ENCODE results near the gene ZNG1A. TPM values are rescaled to one million over a fixed set of nuclear protein-coding genes. Genes with fewer than 3 reads are reported as not detected.
A peak's percentile ranks its signal among the peaks of the same experiment; 100 is the strongest.
"Not testable (repeated sequence)": the region's sequence is repeated elsewhere in the genome, so short reads cannot be mapped to it uniquely, and the experiment has no call there.

The ZNG1A gene
- total RNA-seq, 1 experiment from 2014 or later: 31.1 TPM

- H4K5ac ChIP-seq (ENCODE audit: insufficient read length, low read depth, low read length); H4K20me1 ChIP-seq (ENCODE audit: control insufficient read depth, insufficient read depth, insufficient read length); H3K79me1 ChIP-seq (ENCODE audit: insufficient read depth, low read depth, low read length, poor library complexity, severe bottlenecking); H2BK20ac ChIP-seq (ENCODE audit: low read depth, low read length, poor library complexity, severe bottlenecking); H3K14ac ChIP-seq (ENCODE audit: insufficient read depth, low read length); H3K4ac ChIP-seq (ENCODE audit: low read depth, low read length); H4K91ac ChIP-seq (ENCODE audit: insufficient read length, low read depth, low read length); H3K9me3 Mint-ChIP-seq; H3K27ac ChIP-seq (ENCODE audit: insufficient read length, low read depth, low read length); H3K36me3 Mint-ChIP-seq (ENCODE audit: insufficient read depth in 1 of 3, low read depth in 3 of 3); H3K79me2 ChIP-seq (ENCODE audit: insufficient read depth, low read length); H3K9me3 ChIP-seq (ENCODE audit: control insufficient read depth, low read depth, low read length); H3K4me1 Mint-ChIP-seq; H3K23ac ChIP-seq (ENCODE audit: insufficient read length, low read depth, low read length); H3T11ph ChIP-seq (ENCODE audit: low read length); H3K9ac ChIP-seq (ENCODE audit: extremely low read depth, insufficient read length, low read length); H3K4me3 Mint-ChIP-seq; H2BK12ac ChIP-seq (ENCODE audit: insufficient read length, low read depth, low read length); H2BK120ac ChIP-seq (ENCODE audit: low read depth, low read length, poor library complexity, severe bottlenecking); H2BK15ac ChIP-seq (ENCODE audit: low read depth, low read length); H3K27me3 ChIP-seq (ENCODE audit: insufficient read depth, low read length); H3K56ac ChIP-seq (ENCODE audit: insufficient read length, low read depth, low read length); H4K8ac ChIP-seq (replicated peaks; ENCODE audit: insufficient read length, low read depth, low read length); H3K23me2 ChIP-seq (ENCODE audit: insufficient read length, low read depth, low read length, poor library complexity, severe bottlenecking); H2AK5ac ChIP-seq (ENCODE audit: insufficient read length, low read length); H3K27me3 Mint-ChIP-seq (ENCODE audit: low read depth); H3K27ac Mint-ChIP-seq; H3K4me2 ChIP-seq (ENCODE audit: insufficient read depth, insufficient read length, low read length); H2AFZ ChIP-seq (ENCODE audit: low read length); DNase-seq; H2BK5ac ChIP-seq (ENCODE audit: insufficient read length, low read length); H3K18ac ChIP-seq (ENCODE audit: insufficient read length, low read depth, low read length); H3K4me1 ChIP-seq (ENCODE audit: insufficient read depth, low read length): not testable (repeated sequence)
- WGBS (ENCODE audit: extremely low coverage, insufficient read length, low lambda C conversion rate): no CpG with 5 or more reads among the region's 1 CpG
Measured at GRCh38 chr9:159871-160270, 19.0 kb downstream of the ZNG1A start.

- H3K4me1 Mint-ChIP-seq; H3K14ac ChIP-seq (ENCODE audit: insufficient read depth, low read length); H3K4me3 Mint-ChIP-seq; H3K27me3 Mint-ChIP-seq (ENCODE audit: low read depth); H3K4me2 ChIP-seq (ENCODE audit: insufficient read depth, insufficient read length, low read length); H4K20me1 ChIP-seq (ENCODE audit: control insufficient read depth, insufficient read depth, insufficient read length); H3K79me1 ChIP-seq (ENCODE audit: insufficient read depth, low read depth, low read length, poor library complexity, severe bottlenecking); H3K23ac ChIP-seq (ENCODE audit: insufficient read length, low read depth, low read length); H3K9me3 Mint-ChIP-seq; H3T11ph ChIP-seq (ENCODE audit: low read length); H4K8ac ChIP-seq (replicated peaks; ENCODE audit: insufficient read length, low read depth, low read length); H4K91ac ChIP-seq (ENCODE audit: insufficient read length, low read depth, low read length); H4K5ac ChIP-seq (ENCODE audit: insufficient read length, low read depth, low read length); H2BK15ac ChIP-seq (ENCODE audit: low read depth, low read length); H3K56ac ChIP-seq (ENCODE audit: insufficient read length, low read depth, low read length); H2AK5ac ChIP-seq (ENCODE audit: insufficient read length, low read length); H2AFZ ChIP-seq (ENCODE audit: low read length); H3K9ac ChIP-seq (ENCODE audit: extremely low read depth, insufficient read length, low read length); H3K23me2 ChIP-seq (ENCODE audit: insufficient read length, low read depth, low read length, poor library complexity, severe bottlenecking); DNase-seq; H2BK12ac ChIP-seq (ENCODE audit: insufficient read length, low read depth, low read length); H3K9me3 ChIP-seq (ENCODE audit: control insufficient read depth, low read depth, low read length); H3K36me3 Mint-ChIP-seq (ENCODE audit: insufficient read depth in 1 of 3, low read depth in 3 of 3); H2BK20ac ChIP-seq (ENCODE audit: low read depth, low read length, poor library complexity, severe bottlenecking); H3K79me2 ChIP-seq (ENCODE audit: insufficient read depth, low read length); H3K18ac ChIP-seq (ENCODE audit: insufficient read length, low read depth, low read length); H2BK5ac ChIP-seq (ENCODE audit: insufficient read length, low read length); H3K27me3 ChIP-seq (ENCODE audit: insufficient read depth, low read length); H3K27ac Mint-ChIP-seq; H3K4ac ChIP-seq (ENCODE audit: low read depth, low read length); H2BK120ac ChIP-seq (ENCODE audit: low read depth, low read length, poor library complexity, severe bottlenecking); H3K27ac ChIP-seq (ENCODE audit: insufficient read length, low read depth, low read length); H3K4me1 ChIP-seq (ENCODE audit: insufficient read depth, low read length): not testable (repeated sequence)
Measured at GRCh38 chr9:151173-151572, 27.7 kb downstream of the ZNG1A start.

DNA sequence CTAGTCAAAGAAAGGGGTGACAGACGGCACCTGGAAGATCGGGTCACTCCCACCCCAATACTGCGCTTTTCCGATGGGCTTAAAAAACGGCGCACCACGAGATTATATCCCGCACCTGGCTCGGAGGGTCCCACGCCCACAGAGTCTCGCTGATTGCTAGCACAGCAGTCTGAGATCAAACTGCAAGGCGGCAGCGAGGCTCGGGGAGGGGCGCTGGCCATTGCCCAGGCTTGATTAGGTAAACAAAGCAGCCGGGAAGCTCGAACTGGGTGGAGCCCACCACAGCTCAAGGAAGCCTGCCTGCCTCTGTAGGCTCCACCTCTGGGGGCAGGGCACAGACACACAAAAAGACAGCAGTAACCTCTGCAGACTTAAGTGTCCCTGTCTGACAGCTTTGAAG, 39.0 kb downstream of the ZNG1A start:
- not testable (repeated sequence) for H3K23ac ChIP-seq (ENCODE audit: insufficient read length, low read depth, low read length); H3K27me3 ChIP-seq (ENCODE audit: insufficient read depth, low read length); H3K18ac ChIP-seq (ENCODE audit: insufficient read length, low read depth, low read length); H4K91ac ChIP-seq (ENCODE audit: insufficient read length, low read depth, low read length); H3K4me2 ChIP-seq (ENCODE audit: insufficient read depth, insufficient read length, low read length); H2AFZ ChIP-seq (ENCODE audit: low read length); H3K9me3 Mint-ChIP-seq; H3K27me3 Mint-ChIP-seq (ENCODE audit: low read depth); H3K36me3 Mint-ChIP-seq (ENCODE audit: insufficient read depth in 1 of 3, low read depth in 3 of 3); H2AK5ac ChIP-seq (ENCODE audit: insufficient read length, low read length); H3K27ac Mint-ChIP-seq; H3K4me1 ChIP-seq (ENCODE audit: insufficient read depth, low read length); H3K79me1 ChIP-seq (ENCODE audit: insufficient read depth, low read depth, low read length, poor library complexity, severe bottlenecking); H3T11ph ChIP-seq (ENCODE audit: low read length); H3K56ac ChIP-seq (ENCODE audit: insufficient read length, low read depth, low read length); H2BK12ac ChIP-seq (ENCODE audit: insufficient read length, low read depth, low read length); H2BK5ac ChIP-seq (ENCODE audit: insufficient read length, low read length); H3K23me2 ChIP-seq (ENCODE audit: insufficient read length, low read depth, low read length, poor library complexity, severe bottlenecking); DNase-seq; H3K9me3 ChIP-seq (ENCODE audit: control insufficient read depth, low read depth, low read length); H2BK20ac ChIP-seq (ENCODE audit: low read depth, low read length, poor library complexity, severe bottlenecking); H4K5ac ChIP-seq (ENCODE audit: insufficient read length, low read depth, low read length); H3K14ac ChIP-seq (ENCODE audit: insufficient read depth, low read length); H2BK15ac ChIP-seq (ENCODE audit: low read depth, low read length); H3K9ac ChIP-seq (ENCODE audit: extremely low read depth, insufficient read length, low read length); H3K27ac ChIP-seq (ENCODE audit: insufficient read length, low read depth, low read length); H4K8ac ChIP-seq (replicated peaks; ENCODE audit: insufficient read length, low read depth, low read length); H3K4me1 Mint-ChIP-seq; H4K20me1 ChIP-seq (ENCODE audit: control insufficient read depth, insufficient read depth, insufficient read length); H3K4ac ChIP-seq (ENCODE audit: low read depth, low read length); H3K79me2 ChIP-seq (ENCODE audit: insufficient read depth, low read length); H2BK120ac ChIP-seq (ENCODE audit: low read depth, low read length, poor library complexity, severe bottlenecking)
- H3K4me3 Mint-ChIP-seq: peak overlapping the region; percentile 58 to 70
- WGBS (ENCODE audit: extremely low coverage, insufficient read length, low lambda C conversion rate): no CpG with 5 or more reads among the region's 17 CpGs
